ENCODE measurements around the gene CRLF1. TPM values are rescaled to one million over a fixed set of nuclear protein-coding genes. Genes with fewer than 3 reads are reported as not detected.

Gene CRLF1
- polyA plus RNA-seq, 3 donors = 0.19 TPM; not detected in 2

DNA sequence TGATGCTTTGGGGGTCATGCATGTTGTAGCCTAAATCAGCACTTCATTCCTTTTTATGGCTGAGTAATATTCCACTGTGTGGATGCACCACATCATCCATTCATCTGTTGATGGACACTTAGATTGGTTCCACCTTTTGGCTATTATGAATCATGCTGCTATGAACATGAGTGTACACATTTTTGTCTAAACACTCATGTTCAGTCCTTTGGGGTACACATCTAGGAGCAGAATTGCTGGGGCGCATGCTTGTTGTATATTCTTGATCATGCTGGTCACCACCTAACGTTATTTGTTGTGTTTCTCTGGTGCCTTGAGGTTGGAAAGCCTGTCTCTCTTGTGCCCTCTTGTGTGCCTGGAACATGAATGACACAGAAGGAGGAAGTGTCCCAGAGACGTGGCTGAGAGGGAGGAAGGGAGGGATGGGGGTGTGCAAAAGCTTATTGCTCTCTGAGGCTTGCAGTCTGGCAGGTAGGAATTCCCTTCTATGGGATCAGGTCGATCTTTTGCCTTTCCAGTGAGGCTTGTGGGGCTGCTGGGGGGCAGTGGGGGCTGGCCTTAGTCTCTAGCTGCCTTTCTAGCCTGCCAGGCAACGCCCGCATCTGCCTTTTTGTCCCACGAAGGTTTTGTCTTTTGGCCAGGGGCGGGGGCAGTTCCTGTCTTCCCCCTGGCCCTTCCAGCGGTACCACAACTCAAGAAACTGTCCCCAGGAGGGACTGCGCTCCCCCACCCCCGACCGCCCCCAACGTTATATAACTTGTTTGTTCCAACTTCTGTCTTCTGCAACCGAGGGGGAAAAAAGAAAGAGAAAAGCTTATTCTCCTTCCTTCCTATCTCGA, 37.8 kb upstream of the CRLF1 start:
- intact Hi-C loops (cut with micrococcal nuclease) = no loop called here
- peaks cover 21 to 25% of the 10 kb centered on the region in 2 donors for H3K4me1 ChIP-seq (ENCODE audit: control insufficient read depth in 1 of 2, insufficient read depth in 2 of 2, low read length in 2 of 2)
- no peak overlapping the region for H3K27ac ChIP-seq (ENCODE audit: low read depth in 1 of 2, low read length in 2 of 2)
- H3K4me1 Mint-ChIP-seq = peaks cover 32% of the 10 kb centered on the region
- H3K9ac ChIP-seq (ENCODE audit: insufficient read depth, low read length, poor library complexity, severe bottlenecking) = no peak overlapping the region
- H2AFZ ChIP-seq (ENCODE audit: insufficient read depth, low read depth, low read length, poor library complexity, severe bottlenecking) = peak overlapping the region; percentile 56
- 9% methylated on average over 7 of the region's 15 CpGs for WGBS (ENCODE audit: insufficient coverage)
- peaks cover 47% of the 10 kb centered on the region for H4K20me1 ChIP-seq (ENCODE audit: insufficient read depth, low read length)
- no peaks in the 10 kb centered on the region for H3K27me3 ChIP-seq (ENCODE audit: control insufficient read depth in 2 of 2, insufficient read depth in 2 of 2, low read length in 2 of 2)
- H3K4me2 ChIP-seq (replicated peaks; ENCODE audit: extremely low read depth, low read length, poor library complexity, severe bottlenecking) = peak overlapping the region; percentile 68
- peak overlapping the region in 6 of 7 donors; percentile 1 to 77 (median 54) for H3K27ac Mint-ChIP-seq
- peaks cover 11 to 14% of the 10 kb centered on the region in 2 donors for H3K36me3 Mint-ChIP-seq
- peaks cover 0 to 2% (median 0%) of the 10 kb centered on the region in 7 donors for H3K9me3 Mint-ChIP-seq
- TF ChIP-seq, protein P1, sequence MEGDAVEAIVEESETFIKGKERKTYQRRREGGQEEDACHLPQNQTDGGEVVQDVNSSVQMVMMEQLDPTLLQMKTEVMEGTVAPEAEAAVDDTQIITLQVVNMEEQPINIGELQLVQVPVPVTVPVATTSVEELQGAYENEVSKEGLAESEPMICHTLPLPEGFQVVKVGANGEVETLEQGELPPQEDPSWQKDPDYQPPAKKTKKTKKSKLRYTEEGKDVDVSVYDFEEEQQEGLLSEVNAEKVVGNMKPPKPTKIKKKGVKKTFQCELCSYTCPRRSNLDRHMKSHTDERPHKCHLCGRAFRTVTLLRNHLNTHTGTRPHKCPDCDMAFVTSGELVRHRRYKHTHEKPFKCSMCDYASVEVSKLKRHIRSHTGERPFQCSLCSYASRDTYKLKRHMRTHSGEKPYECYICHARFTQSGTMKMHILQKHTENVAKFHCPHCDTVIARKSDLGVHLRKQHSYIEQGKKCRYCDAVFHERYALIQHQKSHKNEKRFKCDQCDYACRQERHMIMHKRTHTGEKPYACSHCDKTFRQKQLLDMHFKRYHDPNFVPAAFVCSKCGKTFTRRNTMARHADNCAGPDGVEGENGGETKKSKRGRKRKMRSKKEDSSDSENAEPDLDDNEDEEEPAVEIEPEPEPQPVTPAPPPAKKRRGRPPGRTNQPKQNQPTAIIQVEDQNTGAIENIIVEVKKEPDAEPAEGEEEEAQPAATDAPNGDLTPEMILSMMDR (IDR thresholded peaks at IDR 0.05) = peak; percentile 45
- no peaks in the 10 kb centered on the region for H3K36me3 ChIP-seq (replicated peaks in 1 of 2; ENCODE audit: control insufficient read depth in 1 of 2, insufficient read depth in 2 of 2, low read length in 2 of 2)
- peaks cover 17% of the 10 kb centered on the region for H3K79me2 ChIP-seq (ENCODE audit: insufficient read depth, low read length)
- peak overlapping the region in 1 of 3 experiments; percentile 52 for H3K4me3 ChIP-seq (replicated peaks in 1 of 3; ENCODE audit: low read depth in 2 of 3, low read length in 3 of 3)
- peak overlapping the region; percentile 71 to 79 for H3K4me3 Mint-ChIP-seq
- H3K27me3 Mint-ChIP-seq (ENCODE audit: low read depth in 3 of 3) = peaks cover 1 to 13% (median 11%) of the 10 kb centered on the region in 3 donors
- no peaks in the 10 kb centered on the region for H3K9me3 ChIP-seq (replicated peaks in 1 of 2; ENCODE audit: control insufficient read depth in 1 of 2, insufficient read depth in 1 of 2, low read length in 2 of 2)
- DNase-seq = peak; percentile 61 to 68 (median 65)

DNA sequence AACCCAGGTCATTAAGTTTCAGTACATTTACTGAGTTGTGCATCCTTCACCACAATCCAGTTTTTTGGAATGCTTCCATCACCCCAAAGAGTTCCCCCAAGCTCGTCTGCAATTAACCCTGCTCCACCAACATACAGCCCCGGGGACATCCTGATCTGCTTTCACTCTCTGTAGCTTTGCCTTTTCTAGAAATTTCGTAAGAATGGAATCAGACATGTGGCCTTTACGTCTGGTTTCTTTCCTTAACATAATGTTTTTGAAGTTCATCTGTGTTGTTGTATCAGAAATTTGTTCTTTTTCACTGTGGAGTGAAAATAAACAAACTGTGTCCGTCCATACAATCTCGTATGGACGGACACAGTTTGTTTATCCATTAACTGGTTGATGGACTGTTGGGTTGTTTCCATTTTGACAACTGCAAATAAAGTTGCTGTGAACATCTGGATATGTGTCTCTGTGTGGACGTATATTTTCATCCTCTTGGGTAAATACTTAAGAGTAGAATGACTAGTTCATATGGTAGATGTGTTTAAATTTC, 33.2 kb upstream of the CRLF1 start:
- Mint-ChIP-seq H3K27me3 (ENCODE audit: low read depth in 3 of 3) (peaks cover 2 to 6% (median 6%) of the 10 kb centered on the region in 3 donors), H3K27ac (no peak overlapping the region), H3K9me3 (peaks cover 0 to 2% (median 0%) of the 10 kb centered on the region in 7 donors), H3K36me3 (peaks cover 0 to 6% of the 10 kb centered on the region in 2 donors), H3K4me3 (no peak overlapping the region), H3K4me1 (peaks cover 36% of the 10 kb centered on the region)
- H3K4me1 ChIP-seq (ENCODE audit: control insufficient read depth in 1 of 2, insufficient read depth in 2 of 2, low read length in 2 of 2) = peaks cover 20 to 35% of the 10 kb centered on the region in 2 donors
- no peak overlapping the region for H3K27ac ChIP-seq (ENCODE audit: low read depth in 1 of 2, low read length in 2 of 2)
- peaks cover 12% of the 10 kb centered on the region for H4K20me1 ChIP-seq (ENCODE audit: insufficient read depth, low read length)
- no peaks in the 10 kb centered on the region for H3K9me3 ChIP-seq (replicated peaks in 1 of 2; ENCODE audit: control insufficient read depth in 1 of 2, insufficient read depth in 1 of 2, low read length in 2 of 2)
- intact Hi-C loops (cut with micrococcal nuclease) = loop anchor here in 1 of 2 donors (5.0 kb wide), 1 partner anchor 38 kb away; no protein-coding TSS in a partner anchor
- no peak overlapping the region for H3K9ac ChIP-seq (ENCODE audit: insufficient read depth, low read length, poor library complexity, severe bottlenecking)
- no peaks in the 10 kb centered on the region for H3K27me3 ChIP-seq (ENCODE audit: control insufficient read depth in 2 of 2, insufficient read depth in 2 of 2, low read length in 2 of 2)
- H2AFZ ChIP-seq (ENCODE audit: insufficient read depth, low read depth, low read length, poor library complexity, severe bottlenecking) = no peak overlapping the region
- 64% methylated on average over 4 of the region's 8 CpGs for WGBS (ENCODE audit: insufficient coverage)
- DNase-seq = no peak
- H3K36me3 ChIP-seq (replicated peaks in 1 of 2; ENCODE audit: control insufficient read depth in 1 of 2, insufficient read depth in 2 of 2, low read length in 2 of 2) = no peaks in the 10 kb centered on the region
- no peak overlapping the region for H3K4me3 ChIP-seq (replicated peaks in 1 of 3; ENCODE audit: low read depth in 2 of 3, low read length in 3 of 3)
- TF ChIP-seq, protein P1 (IDR thresholded peaks at IDR 0.05) = no peak
- H3K79me2 ChIP-seq (ENCODE audit: insufficient read depth, low read length) = peaks cover 23% of the 10 kb centered on the region
- no peak overlapping the region for H3K4me2 ChIP-seq (replicated peaks; ENCODE audit: extremely low read depth, low read length, poor library complexity, severe bottlenecking)

All from CD14-positive monocyte (primary cell).